ENCODE data around the gene DHRS3.

The DHRS3 gene

DNA sequence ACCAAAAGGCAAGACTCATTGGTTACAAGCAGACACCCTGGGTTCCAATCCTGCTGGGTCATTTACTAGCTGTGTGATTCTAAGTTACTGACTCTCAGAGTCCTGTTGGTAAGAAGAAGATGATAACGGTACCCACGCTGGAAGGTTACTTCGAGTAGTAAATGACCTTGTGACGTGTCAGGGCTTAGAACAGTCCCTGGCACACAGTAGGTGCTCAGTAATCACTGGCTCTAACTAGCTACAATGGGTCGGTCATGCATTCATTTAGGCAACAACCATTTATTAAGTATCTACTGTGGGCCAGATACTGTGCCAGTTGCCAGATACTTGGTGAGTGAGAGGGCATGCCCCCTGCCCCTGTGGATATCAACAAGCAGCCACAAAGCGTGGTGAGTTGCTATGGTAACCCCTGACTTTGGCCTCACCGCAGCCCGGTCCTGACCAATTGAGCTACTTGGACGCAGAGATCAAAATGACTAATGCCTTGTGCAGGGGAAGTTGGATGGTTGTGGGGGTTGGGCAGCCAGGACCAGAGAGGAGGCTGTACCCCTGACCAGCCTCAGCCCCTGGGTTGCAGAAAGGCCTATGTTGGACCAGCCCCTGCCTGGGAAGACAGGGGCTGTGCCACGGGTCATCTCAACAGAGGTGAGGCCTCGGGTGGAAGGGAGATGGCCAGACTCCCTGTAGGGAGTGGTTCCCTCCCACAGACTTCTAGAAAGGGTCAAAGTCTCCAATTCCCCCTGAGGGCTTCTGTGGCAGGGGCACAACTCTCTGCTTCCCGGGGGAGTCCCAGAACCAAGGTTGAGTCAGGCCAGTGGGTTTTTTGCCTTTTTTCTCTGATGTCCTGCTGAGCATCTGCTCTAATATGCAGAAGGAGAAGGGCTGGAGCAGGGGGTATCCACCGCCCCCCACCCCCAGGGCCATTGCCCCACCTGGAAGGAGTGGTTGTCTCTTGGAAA lies 16.0 kb downstream of the DHRS3 start:
- H3K9me3 ChIP-seq (ENCODE audit: control insufficient read depth, insufficient read depth, low read length), result no peaks in the 10 kb centered on the region
- H3K4me3 ChIP-seq (ENCODE audit: low read depth, low read length), result peak overlapping the region; percentile 13
- no peak overlapping the region for H3K9ac ChIP-seq (ENCODE audit: low read depth, low read length)
- peaks cover 38% of the 10 kb centered on the region for H3K4me1 ChIP-seq (ENCODE audit: control insufficient read depth, insufficient read depth, low read length)
- no peaks in the 10 kb centered on the region for H3K27me3 ChIP-seq (ENCODE audit: control insufficient read depth, insufficient read depth, low read length)
- peaks cover 3% of the 10 kb centered on the region for H3K36me3 ChIP-seq (ENCODE audit: control insufficient read depth, insufficient read depth, low read length)

DNA sequence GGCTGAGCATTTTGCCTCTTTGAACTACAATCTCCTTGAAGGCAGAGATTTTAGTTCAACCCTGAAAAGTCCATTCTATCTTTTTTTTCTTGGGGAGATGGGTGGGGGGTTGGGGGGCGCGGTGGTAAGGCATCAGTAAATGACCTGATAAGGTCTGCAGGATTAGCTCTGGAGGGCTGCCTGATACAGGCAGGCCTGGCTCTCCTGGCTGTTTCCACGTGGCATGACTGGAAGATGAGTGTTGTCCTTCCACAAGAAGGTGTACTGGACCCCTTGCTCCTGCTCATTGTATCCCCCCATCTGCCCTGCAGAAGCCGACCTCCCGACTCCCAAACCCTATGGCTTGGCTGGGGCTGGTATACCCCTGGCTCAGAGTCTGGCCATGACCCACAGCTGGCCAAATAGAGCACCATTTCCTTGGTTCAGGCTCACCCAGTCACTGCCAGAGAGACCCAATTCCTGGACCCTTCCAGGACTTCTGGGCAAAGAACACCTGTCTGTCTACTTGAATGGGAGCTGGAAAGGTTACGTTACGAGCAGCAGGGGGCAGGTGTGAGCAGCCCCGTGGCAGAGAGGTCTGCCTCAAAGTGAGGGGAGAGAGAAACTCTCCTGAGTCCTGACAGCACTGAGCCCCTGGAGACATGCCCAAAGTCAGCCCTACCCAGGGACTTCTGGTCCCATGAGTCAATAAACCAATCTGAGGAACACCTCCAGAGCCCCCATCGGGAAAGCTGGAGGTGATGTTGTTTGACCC lies 17.0 kb downstream of the DHRS3 start:
- no peak overlapping the region for H3K9ac ChIP-seq (ENCODE audit: low read depth, low read length)
- H3K9me3 ChIP-seq (ENCODE audit: control insufficient read depth, insufficient read depth, low read length), result no peaks in the 10 kb centered on the region
- H3K36me3 ChIP-seq (ENCODE audit: control insufficient read depth, insufficient read depth, low read length), result peaks cover 3% of the 10 kb centered on the region
- no peaks in the 10 kb centered on the region for H3K27me3 ChIP-seq (ENCODE audit: control insufficient read depth, insufficient read depth, low read length)
- H3K4me3 ChIP-seq (ENCODE audit: low read depth, low read length), result peak overlapping the region; percentile 13
- peaks cover 38% of the 10 kb centered on the region for H3K4me1 ChIP-seq (ENCODE audit: control insufficient read depth, insufficient read depth, low read length)

DNA sequence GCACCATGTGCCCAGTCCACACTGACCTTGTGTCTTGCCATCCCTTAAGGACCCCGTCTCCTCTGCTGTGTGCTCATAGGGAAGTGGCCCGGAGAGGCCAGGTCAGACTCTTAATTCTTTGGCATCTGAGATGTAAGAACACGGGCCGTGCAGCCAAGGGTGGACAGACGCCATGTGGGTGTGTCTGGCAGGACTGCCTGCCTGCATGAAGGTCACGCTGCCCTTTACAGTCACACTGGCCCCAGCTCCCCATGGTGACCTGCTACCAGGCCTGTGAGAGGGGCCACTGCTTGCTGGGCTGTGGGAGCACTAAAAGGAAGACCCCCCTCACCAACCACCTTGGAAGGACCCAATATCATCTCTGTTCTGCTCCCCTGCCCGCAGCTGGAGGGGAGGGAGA lies 17.7 kb downstream of the DHRS3 start:
- Histone ChIP-seq H3K4me3 (ENCODE audit: low read depth, low read length) (no peak overlapping the region), H3K4me1 (ENCODE audit: control insufficient read depth, insufficient read depth, low read length) (peaks cover 38% of the 10 kb centered on the region), H3K36me3 (ENCODE audit: control insufficient read depth, insufficient read depth, low read length) (peaks cover 3% of the 10 kb centered on the region), H3K9me3 (ENCODE audit: control insufficient read depth, insufficient read depth, low read length) (no peaks in the 10 kb centered on the region), H3K9ac (ENCODE audit: low read depth, low read length) (no peak overlapping the region), H3K27me3 (ENCODE audit: control insufficient read depth, insufficient read depth, low read length) (no peaks in the 10 kb centered on the region)

DNA sequence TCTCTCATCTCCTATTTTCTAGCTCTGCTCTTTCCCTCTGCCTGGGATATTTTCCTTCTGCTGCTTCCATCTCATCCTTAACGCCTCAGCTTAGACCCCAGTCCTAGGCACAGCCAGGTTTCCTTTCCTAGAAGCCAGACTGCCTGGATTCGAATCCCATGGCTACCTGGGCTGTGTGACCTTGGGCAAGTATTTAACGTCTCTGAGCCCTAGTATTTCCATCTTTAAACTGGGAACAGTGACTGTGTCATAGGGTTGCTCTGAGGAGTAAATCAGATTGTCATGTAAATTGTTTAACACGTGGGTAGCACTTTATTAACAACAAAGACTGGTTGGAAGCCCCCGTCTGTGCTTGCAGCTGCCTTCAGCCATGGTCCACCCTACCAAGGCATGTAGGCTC lies 18.4 kb downstream of the DHRS3 start:
- peaks cover 38% of the 10 kb centered on the region for H3K4me1 ChIP-seq (ENCODE audit: control insufficient read depth, insufficient read depth, low read length)
- no peaks in the 10 kb centered on the region for H3K9me3 ChIP-seq (ENCODE audit: control insufficient read depth, insufficient read depth, low read length)
- H3K4me3 ChIP-seq (ENCODE audit: low read depth, low read length), result no peak overlapping the region
- H3K27me3 ChIP-seq (ENCODE audit: control insufficient read depth, insufficient read depth, low read length), result no peaks in the 10 kb centered on the region
- peaks cover 3% of the 10 kb centered on the region for H3K36me3 ChIP-seq (ENCODE audit: control insufficient read depth, insufficient read depth, low read length)
- H3K9ac ChIP-seq (ENCODE audit: low read depth, low read length), result no peak overlapping the region

DNA sequence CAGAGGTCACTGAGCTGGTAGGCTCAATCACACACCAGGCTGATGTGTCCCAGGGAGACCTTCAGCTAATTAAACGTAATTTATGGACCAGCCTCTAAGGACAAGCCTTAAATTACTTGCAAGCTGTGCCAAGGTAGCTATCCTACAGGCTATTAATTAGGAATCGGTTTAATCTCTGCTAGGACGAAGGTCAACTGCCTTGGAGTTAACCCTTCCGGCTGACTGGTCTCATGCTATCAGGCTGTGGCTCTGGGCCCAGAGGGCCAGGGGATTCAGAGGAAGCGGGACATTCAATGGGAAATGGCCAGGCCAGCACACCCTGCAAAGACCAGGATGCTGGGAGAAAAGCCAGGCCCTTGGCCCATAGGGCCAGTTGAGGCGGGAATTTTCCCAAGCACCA lies 19.0 kb downstream of the DHRS3 start:
- Histone ChIP-seq H3K4me1 (ENCODE audit: control insufficient read depth, insufficient read depth, low read length) (peaks cover 38% of the 10 kb centered on the region), H3K36me3 (ENCODE audit: control insufficient read depth, insufficient read depth, low read length) (peaks cover 3% of the 10 kb centered on the region), H3K27me3 (ENCODE audit: control insufficient read depth, insufficient read depth, low read length) (no peaks in the 10 kb centered on the region), H3K4me3 (ENCODE audit: low read depth, low read length) (no peak overlapping the region), H3K9me3 (ENCODE audit: control insufficient read depth, insufficient read depth, low read length) (no peaks in the 10 kb centered on the region), H3K9ac (ENCODE audit: low read depth, low read length) (no peak overlapping the region)

DNA sequence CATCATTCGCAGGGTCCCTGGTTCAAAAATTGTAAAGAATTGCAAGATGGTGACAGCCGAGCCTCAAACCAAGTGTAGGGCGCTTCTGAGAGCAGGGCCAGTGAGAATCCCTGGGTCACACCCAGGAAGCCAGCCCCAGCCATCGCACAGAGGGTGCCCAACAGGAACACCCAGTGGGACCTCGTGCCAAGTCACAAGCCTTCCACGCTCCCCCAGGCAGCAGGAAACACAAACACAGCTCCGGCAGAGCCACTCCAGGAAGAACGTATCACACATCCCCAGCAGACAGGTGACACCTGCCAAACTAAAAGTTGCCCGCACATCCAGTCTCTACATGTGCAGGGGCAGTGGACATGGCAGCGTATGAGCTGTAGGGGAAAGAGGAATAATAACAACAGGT lies 20.2 kb downstream of the DHRS3 start:
- Histone ChIP-seq H3K4me3 (ENCODE audit: low read depth, low read length) (no peak overlapping the region), H3K4me1 (ENCODE audit: control insufficient read depth, insufficient read depth, low read length) (peaks cover 37% of the 10 kb centered on the region), H3K36me3 (ENCODE audit: control insufficient read depth, insufficient read depth, low read length) (no peaks in the 10 kb centered on the region), H3K9ac (ENCODE audit: low read depth, low read length) (no peak overlapping the region), H3K27me3 (ENCODE audit: control insufficient read depth, insufficient read depth, low read length) (no peaks in the 10 kb centered on the region), H3K9me3 (ENCODE audit: control insufficient read depth, insufficient read depth, low read length) (no peaks in the 10 kb centered on the region)

DNA sequence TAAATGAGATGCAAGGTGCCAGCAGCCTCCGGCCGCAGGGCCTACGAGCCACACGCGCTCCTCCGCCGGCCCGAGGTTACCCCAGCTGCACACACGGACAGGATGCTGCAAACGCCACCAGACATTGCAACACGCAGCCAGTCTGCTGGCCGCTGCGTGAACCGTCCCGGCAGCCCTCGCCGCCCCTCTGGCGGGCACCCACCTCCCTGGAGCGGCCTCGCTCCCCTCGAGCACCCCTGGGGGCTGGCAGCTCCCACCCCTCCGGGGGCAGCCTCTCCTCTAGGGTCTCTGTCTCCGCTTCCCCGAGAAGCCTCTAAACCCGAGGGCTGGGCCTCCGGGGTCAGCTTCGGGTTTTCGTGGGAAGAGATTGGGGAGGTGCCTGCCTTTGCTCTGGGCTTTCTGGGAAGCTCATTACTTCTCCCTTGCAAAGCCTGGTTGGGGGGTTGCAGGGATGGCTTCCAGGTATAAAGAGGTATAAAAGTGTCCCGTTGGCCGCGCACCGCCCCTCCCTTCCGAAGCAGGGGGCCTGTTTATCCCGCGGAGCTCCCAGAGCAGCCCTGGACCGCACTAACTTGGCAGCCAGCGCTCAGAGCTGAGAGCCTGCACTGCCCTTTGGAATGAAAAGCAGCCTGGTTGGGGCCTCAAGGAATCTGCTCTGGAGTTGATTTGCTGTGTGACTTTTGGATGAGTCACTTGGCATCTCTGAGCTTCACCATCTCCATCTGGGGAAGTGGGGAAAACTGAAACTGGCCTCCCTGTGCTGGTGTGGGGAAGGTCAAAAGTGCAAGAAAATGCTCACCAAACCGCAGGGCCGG lies 21.8 kb downstream of the DHRS3 start:
- H3K9ac ChIP-seq (ENCODE audit: low read depth, low read length), result peak overlapping the region; percentile 70
- no peaks in the 10 kb centered on the region for H3K27me3 ChIP-seq (ENCODE audit: control insufficient read depth, insufficient read depth, low read length)
- peaks cover 8% of the 10 kb centered on the region for H3K36me3 ChIP-seq (ENCODE audit: control insufficient read depth, insufficient read depth, low read length)
- H3K4me3 ChIP-seq (ENCODE audit: low read depth, low read length), result peak overlapping the region; percentile 65
- H3K9me3 ChIP-seq (ENCODE audit: control insufficient read depth, insufficient read depth, low read length), result no peaks in the 10 kb centered on the region
- H3K4me1 ChIP-seq (ENCODE audit: control insufficient read depth, insufficient read depth, low read length), result peaks cover 30% of the 10 kb centered on the region

DNA sequence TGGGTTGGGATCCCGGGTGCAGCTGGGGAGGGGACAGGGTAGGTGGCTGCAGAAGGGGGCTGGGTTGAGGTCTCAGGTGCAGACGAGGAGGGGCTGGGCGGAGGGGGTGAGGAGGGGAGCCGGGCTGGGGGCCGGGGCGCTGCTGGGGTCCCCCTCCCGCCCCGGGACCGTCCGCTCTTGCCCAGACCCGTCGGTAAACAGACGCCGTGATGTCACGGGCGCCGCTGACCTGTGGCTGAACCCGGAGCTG lies 22.3 kb downstream of the DHRS3 start:
- peaks cover 30% of the 10 kb centered on the region for H3K4me1 ChIP-seq (ENCODE audit: control insufficient read depth, insufficient read depth, low read length)
- H3K4me3 ChIP-seq (ENCODE audit: low read depth, low read length), result peak overlapping the region; percentile 65
- no peaks in the 10 kb centered on the region for H3K9me3 ChIP-seq (ENCODE audit: control insufficient read depth, insufficient read depth, low read length)
- peak overlapping the region; percentile 70 for H3K9ac ChIP-seq (ENCODE audit: low read depth, low read length)
- peaks cover 9% of the 10 kb centered on the region for H3K36me3 ChIP-seq (ENCODE audit: control insufficient read depth, insufficient read depth, low read length)
- no peaks in the 10 kb centered on the region for H3K27me3 ChIP-seq (ENCODE audit: control insufficient read depth, insufficient read depth, low read length)

DNA sequence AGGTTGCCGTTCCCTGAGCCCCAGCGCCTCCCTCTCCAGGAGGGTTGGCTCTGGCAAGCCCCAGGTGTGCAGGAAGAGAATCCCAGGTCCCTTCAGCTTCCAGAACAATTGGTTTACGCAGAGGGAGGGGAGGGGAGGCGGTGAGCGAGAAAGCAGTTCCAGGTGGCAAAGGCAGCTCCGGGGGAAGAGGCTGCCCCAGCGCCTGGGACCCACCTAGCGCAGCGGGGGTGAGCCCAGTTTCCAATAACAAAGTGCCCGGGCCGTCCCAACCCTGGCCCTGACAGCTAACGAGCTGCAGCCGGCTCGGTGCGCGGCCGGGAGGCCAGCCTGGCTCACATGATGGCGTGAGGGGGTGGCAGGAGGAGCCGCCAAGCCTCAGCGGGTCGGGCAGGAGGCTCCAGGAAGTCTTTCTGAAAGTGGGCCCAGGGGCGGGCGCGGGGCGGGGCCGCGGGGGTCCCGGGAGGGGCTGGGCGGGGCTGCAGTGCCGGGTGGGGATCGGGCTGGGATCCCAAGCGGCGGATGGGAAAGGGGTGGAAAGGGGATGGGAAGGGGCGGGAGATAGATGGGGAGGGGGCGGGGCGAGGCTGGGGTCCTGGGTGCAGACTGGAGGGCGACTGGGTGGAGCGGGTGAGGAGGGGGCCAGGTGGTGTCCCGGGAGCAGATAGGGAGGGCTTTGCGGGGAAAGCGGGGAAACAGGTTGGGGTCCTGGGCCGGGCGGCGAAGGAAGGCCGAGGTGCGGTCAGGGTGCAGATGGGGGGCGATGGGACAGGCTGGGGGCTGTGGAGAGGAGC lies 22.8 kb downstream of the DHRS3 start:
- H3K4me3 ChIP-seq (ENCODE audit: low read depth, low read length), result peak overlapping the region; percentile 65
- peaks cover 9% of the 10 kb centered on the region for H3K36me3 ChIP-seq (ENCODE audit: control insufficient read depth, insufficient read depth, low read length)
- peaks cover 29% of the 10 kb centered on the region for H3K4me1 ChIP-seq (ENCODE audit: control insufficient read depth, insufficient read depth, low read length)
- H3K9me3 ChIP-seq (ENCODE audit: control insufficient read depth, insufficient read depth, low read length), result no peaks in the 10 kb centered on the region
- no peak overlapping the region for H3K9ac ChIP-seq (ENCODE audit: low read depth, low read length)
- no peaks in the 10 kb centered on the region for H3K27me3 ChIP-seq (ENCODE audit: control insufficient read depth, insufficient read depth, low read length)

DNA sequence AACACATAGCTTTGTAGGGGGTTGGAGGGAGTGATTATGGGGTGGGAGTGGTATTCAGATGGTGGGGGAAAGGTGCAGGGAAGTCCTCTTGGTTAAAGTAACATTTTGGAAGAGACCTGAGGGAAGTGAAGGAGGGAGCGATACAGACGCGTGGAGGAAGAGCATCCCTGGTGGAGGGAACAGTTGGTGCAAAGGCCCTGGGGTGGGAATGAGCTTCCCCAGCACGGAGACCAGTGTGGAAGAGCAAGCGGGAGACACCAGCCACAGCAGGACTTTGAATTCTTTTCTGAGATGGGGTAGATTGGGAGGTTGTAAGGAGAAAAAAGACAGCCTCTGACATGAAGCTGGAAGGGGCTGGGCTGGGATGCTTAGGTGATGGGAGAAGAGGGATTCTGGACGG lies 23.5 kb downstream of the DHRS3 start:
- Histone ChIP-seq H3K4me3 (ENCODE audit: low read depth, low read length) (peak overlapping the region; percentile 56), H3K9ac (ENCODE audit: low read depth, low read length) (no peak overlapping the region), H3K9me3 (ENCODE audit: control insufficient read depth, insufficient read depth, low read length) (no peaks in the 10 kb centered on the region), H3K27me3 (ENCODE audit: control insufficient read depth, insufficient read depth, low read length) (no peaks in the 10 kb centered on the region), H3K36me3 (ENCODE audit: control insufficient read depth, insufficient read depth, low read length) (peaks cover 9% of the 10 kb centered on the region), H3K4me1 (ENCODE audit: control insufficient read depth, insufficient read depth, low read length) (peaks cover 23% of the 10 kb centered on the region)

DNA sequence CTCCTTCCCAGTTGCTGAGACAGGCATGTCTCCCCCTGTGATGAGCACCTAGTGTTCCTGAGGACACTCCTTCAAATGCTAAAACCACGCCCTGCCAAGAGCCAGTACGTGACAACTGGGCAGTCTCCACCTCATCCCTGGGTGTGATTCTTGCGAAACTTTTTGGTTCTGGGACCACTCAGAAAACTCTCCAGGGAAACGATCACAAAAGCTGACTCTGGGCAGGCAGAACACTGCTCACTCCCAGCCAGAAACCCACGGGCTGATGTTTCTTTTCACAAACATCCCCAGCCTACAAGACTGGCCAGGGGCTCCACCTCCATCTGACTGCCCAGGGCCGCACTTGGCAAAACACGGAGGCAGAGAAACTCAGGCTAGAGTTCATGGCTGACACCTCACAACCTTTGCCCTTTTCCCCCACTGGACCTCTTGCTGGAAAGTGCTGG lies 24.4 kb downstream of the DHRS3 start:
- Histone ChIP-seq H3K27me3 (ENCODE audit: control insufficient read depth, insufficient read depth, low read length) (no peaks in the 10 kb centered on the region), H3K4me3 (ENCODE audit: low read depth, low read length) (no peak overlapping the region), H3K36me3 (ENCODE audit: control insufficient read depth, insufficient read depth, low read length) (peaks cover 9% of the 10 kb centered on the region), H3K9me3 (ENCODE audit: control insufficient read depth, insufficient read depth, low read length) (no peaks in the 10 kb centered on the region), H3K9ac (ENCODE audit: low read depth, low read length) (no peak overlapping the region), H3K4me1 (ENCODE audit: control insufficient read depth, insufficient read depth, low read length) (peaks cover 21% of the 10 kb centered on the region)
